MM.1S (cell line): ENCODE results near the gene BAK1.

Experiments
- DNase-seq: peaks from one replicate; pipeline ENCODE4 v3.0.0-alpha.2; 2015
- H2AFZ ChIP-seq: fragments of 300-600 bp; sonication (generic); 2 replicates; pipeline ENCODE4 v1.6.0; 2016; ENCODE audit warnings: antibody characterized with exemption, low read length
- H3F3A ChIP-seq: fragments of 300-600 bp; sonication (generic); 2 replicates; pipeline ENCODE4 v1.6.1; 2016; ENCODE audit warnings: mild to moderate bottlenecking, antibody characterized with exemption, low read length, moderate library complexity, mixed read lengths; ENCODE audit not compliant: insufficient read depth
- H3K27ac ChIP-seq: fragments of 300-600 bp; sonication (generic); 2 replicates; pipeline ENCODE4 v1.5.1; 2016; ENCODE audit warnings: mild to moderate bottlenecking, low read length
- H3K27me3 ChIP-seq: fragments of 300-600 bp; sonication (generic); replicated peaks from 2 replicates; pipeline ENCODE4 v1.6.0; 2016; ENCODE audit warnings: low read length; ENCODE audit not compliant: insufficient read depth
- H3K36me3 ChIP-seq: fragments of 300-600 bp; sonication (generic); replicated peaks from 2 replicates; pipeline ENCODE4 v1.6.1; 2016; ENCODE audit warnings: mild to moderate bottlenecking, low read length, mixed read lengths; ENCODE audit not compliant: insufficient read depth
- H3K4me1 ChIP-seq: fragments of 300-600 bp; sonication (generic); 2 replicates; pipeline ENCODE4 v1.6.1; 2016; ENCODE audit warnings: low read length, mixed read lengths
- H3K4me2 ChIP-seq: fragments of 300-600 bp; sonication (generic); 2 replicates; pipeline ENCODE4 v1.6.0; 2016; ENCODE audit warnings: low read depth, low read length
- H3K4me3 ChIP-seq: fragments of 300-600 bp; sonication (generic); 2 replicates; pipeline ENCODE4 v1.5.1; 2016; ENCODE audit warnings: low read length, mixed read lengths
- H3K79me2 ChIP-seq: fragments of 300-600 bp; sonication (generic); 2 replicates; pipeline ENCODE4 v1.6.1; 2016; ENCODE audit warnings: mixed run types, low read length, mixed read lengths
- H3K9ac ChIP-seq: fragments of 300-600 bp; sonication (generic); 2 replicates; pipeline ENCODE4 v1.6.1; 2016; ENCODE audit warnings: low read length, mixed read lengths
- H3K9me2 ChIP-seq: fragments of 300-600 bp; sonication (generic); replicated peaks from 2 replicates; pipeline ENCODE4 v1.6.1; 2016; ENCODE audit warnings: mild to moderate bottlenecking, low read length, mixed read lengths; ENCODE audit not compliant: insufficient read depth
- H3K9me3 ChIP-seq: fragments of 300-600 bp; sonication (generic); replicated peaks from 2 replicates; pipeline ENCODE4 v1.6.1; 2016; ENCODE audit warnings: mild to moderate bottlenecking, low read length, mixed read lengths; ENCODE audit not compliant: insufficient read depth
- H4K20me1 ChIP-seq: fragments of 300-600 bp; sonication (generic); 2 replicates; pipeline ENCODE4 v1.6.1; 2016; ENCODE audit warnings: mild to moderate bottlenecking, low read length, moderate library complexity, mixed read lengths; ENCODE audit not compliant: insufficient read depth
- EZH2 ChIP-seq: fragments of 300-600 bp; sonication (generic); optimal IDR thresholded peaks from 2 replicates; pipeline ENCODE3; 2017; ENCODE audit warnings: low read depth, mild to moderate bottlenecking, antibody characterized with exemption, low read length, mixed read lengths
- EZH2phosphoT487 ChIP-seq: fragments of 300-600 bp; sonication (generic); IDR thresholded peaks from 2 replicates; pipeline ENCODE4 v1.6.1; 2018; ENCODE audit warnings: antibody characterized with exemption, low read length
- TF ChIP-seq, protein P1 (sequence below): fragments of 300-600 bp; sonication (generic); IDR thresholded peaks from 2 replicates; pipeline ENCODE4 v1.5.1; 2016; ENCODE audit warnings: antibody characterized with exemption, low read length, mixed read lengths

The BAK1 gene

GRCh38 chr6:33624856-33625255, 44.8 kb upstream of the BAK1 start:
- peaks cover 44% of the 10 kb centered on the region for H3K4me1 ChIP-seq
- no peak overlapping the region for H3K9ac ChIP-seq
- H3K4me2 ChIP-seq = no peak overlapping the region
- DNase-seq = no peak
- TF ChIP-seq EZH2phosphoT487 = no peak
- TF ChIP-seq, protein P1, sequence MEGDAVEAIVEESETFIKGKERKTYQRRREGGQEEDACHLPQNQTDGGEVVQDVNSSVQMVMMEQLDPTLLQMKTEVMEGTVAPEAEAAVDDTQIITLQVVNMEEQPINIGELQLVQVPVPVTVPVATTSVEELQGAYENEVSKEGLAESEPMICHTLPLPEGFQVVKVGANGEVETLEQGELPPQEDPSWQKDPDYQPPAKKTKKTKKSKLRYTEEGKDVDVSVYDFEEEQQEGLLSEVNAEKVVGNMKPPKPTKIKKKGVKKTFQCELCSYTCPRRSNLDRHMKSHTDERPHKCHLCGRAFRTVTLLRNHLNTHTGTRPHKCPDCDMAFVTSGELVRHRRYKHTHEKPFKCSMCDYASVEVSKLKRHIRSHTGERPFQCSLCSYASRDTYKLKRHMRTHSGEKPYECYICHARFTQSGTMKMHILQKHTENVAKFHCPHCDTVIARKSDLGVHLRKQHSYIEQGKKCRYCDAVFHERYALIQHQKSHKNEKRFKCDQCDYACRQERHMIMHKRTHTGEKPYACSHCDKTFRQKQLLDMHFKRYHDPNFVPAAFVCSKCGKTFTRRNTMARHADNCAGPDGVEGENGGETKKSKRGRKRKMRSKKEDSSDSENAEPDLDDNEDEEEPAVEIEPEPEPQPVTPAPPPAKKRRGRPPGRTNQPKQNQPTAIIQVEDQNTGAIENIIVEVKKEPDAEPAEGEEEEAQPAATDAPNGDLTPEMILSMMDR = no peak
- TF ChIP-seq EZH2 = no peak
- peaks cover 72% of the 10 kb centered on the region for H3K79me2 ChIP-seq
- H3F3A ChIP-seq = peaks cover 32% of the 10 kb centered on the region
- H2AFZ ChIP-seq = no peak overlapping the region
- no peaks in the 10 kb centered on the region for H3K9me2 ChIP-seq
- no peaks in the 10 kb centered on the region for H3K36me3 ChIP-seq
- no peaks in the 10 kb centered on the region for H4K20me1 ChIP-seq
- no peak overlapping the region for H3K4me3 ChIP-seq
- H3K27me3 ChIP-seq = no peaks in the 10 kb centered on the region
- H3K9me3 ChIP-seq = no peaks in the 10 kb centered on the region
- H3K27ac ChIP-seq = no peak overlapping the region

- no peaks in the 10 kb centered on the region for H3K36me3 ChIP-seq
- peaks cover 67% of the 10 kb centered on the region for H3K79me2 ChIP-seq
- H3K9ac ChIP-seq = no peak overlapping the region
- H3K4me1 ChIP-seq = peaks cover 45% of the 10 kb centered on the region
- H3K9me2 ChIP-seq = no peaks in the 10 kb centered on the region
- H3K27me3 ChIP-seq = no peaks in the 10 kb centered on the region
- H3F3A ChIP-seq = peaks cover 29% of the 10 kb centered on the region
- no peaks in the 10 kb centered on the region for H4K20me1 ChIP-seq
- no peak for TF ChIP-seq EZH2
- no peak for TF ChIP-seq EZH2phosphoT487
- TF ChIP-seq, protein P1 = no peak
- H3K4me2 ChIP-seq = no peak overlapping the region
- no peak overlapping the region for H2AFZ ChIP-seq
- DNase-seq = no peak
- H3K4me3 ChIP-seq = no peak overlapping the region
- H3K9me3 ChIP-seq = no peaks in the 10 kb centered on the region
- no peak overlapping the region for H3K27ac ChIP-seq
Observed at GRCh38 chr6:33623895-33624381, 43.9 kb upstream of the BAK1 start.

GRCh38 chr6:33622456-33623431, 42.7 kb upstream of the BAK1 start:
- Histone ChIP-seq H3K27me3 (no peaks in the 10 kb centered on the region), H3F3A (peaks cover 18% of the 10 kb centered on the region), H3K4me3 (peak overlapping the region; percentile 91), H3K9ac (peak overlapping the region; percentile 92), H3K9me2 (no peaks in the 10 kb centered on the region), H3K79me2 (peaks cover 63% of the 10 kb centered on the region), H3K36me3 (no peaks in the 10 kb centered on the region), H3K4me1 (peaks cover 35% of the 10 kb centered on the region), H3K9me3 (no peaks in the 10 kb centered on the region), H3K27ac (peak overlapping the region; percentile 61; the same call in 1 of the 2 replicates), H3K4me2 (peak overlapping the region; percentile 90), H2AFZ (no peak overlapping the region), H4K20me1 (no peaks in the 10 kb centered on the region)
- DNase-seq = no peak
- TF ChIP-seq, protein P1 = no peak
- no peak for TF ChIP-seq EZH2phosphoT487
- no peak for TF ChIP-seq EZH2
